GM18868 (cell line): ENCODE results near the gene EEIG1.

Source experiments
- ATAC-seq: cut with Tn5 transposase; IDR thresholded peaks from one replicate; pipeline ENCODE4 v1.9.1; 2021; ENCODE audit warnings: mild to moderate bottlenecking, moderate library complexity; ENCODE audit not compliant: unreplicated experiment

The EEIG1 gene

GRCh38 chr9:127961155-127961490 is 19.7 kb downstream of the EEIG1 start:
- ATAC-seq: no peak

GRCh38 chr9:127960410-127961154 is 20.2 kb downstream of the EEIG1 start:
- no peak for ATAC-seq

GRCh38 chr9:127959841-127960409 is 20.9 kb downstream of the EEIG1 start:
- ATAC-seq: no peak

- ATAC-seq: no peak
Measured at GRCh38 chr9:127959398-127959797, 21.4 kb downstream of the EEIG1 start.

- no peak for ATAC-seq
Measured at GRCh38 chr9:127958728-127959127, 22.1 kb downstream of the EEIG1 start.

GRCh38 chr9:127955294-127956015 is 25.3 kb downstream of the EEIG1 start:
- no peak for ATAC-seq

GRCh38 chr9:127954831-127955293 is 25.9 kb downstream of the EEIG1 start:
- no peak for ATAC-seq

- no peak for ATAC-seq
Measured at GRCh38 chr9:127953768-127954505, 26.9 kb downstream of the EEIG1 start.

GRCh38 chr9:127953154-127953553 is 27.6 kb downstream of the EEIG1 start:
- no peak for ATAC-seq

GRCh38 chr9:127950513-127951289 is 30.1 kb downstream of the EEIG1 start:
- ATAC-seq: no peak

GRCh38 chr9:127949827-127950512 is 30.8 kb downstream of the EEIG1 start:
- no peak for ATAC-seq

- ATAC-seq: no peak
Measured at GRCh38 chr9:127947841-127948710, 32.7 kb downstream of the EEIG1 start.

- no peak for ATAC-seq
Measured at GRCh38 chr9:127946728-127947127, 34.1 kb downstream of the EEIG1 start.

GRCh38 chr9:127945942-127946341 is 34.8 kb downstream of the EEIG1 start:
- ATAC-seq: no peak

- ATAC-seq: no peak
Measured at GRCh38 chr9:127945338-127945737, 35.5 kb downstream of the EEIG1 start.

GRCh38 chr9:127944586-127945218 is 36.1 kb downstream of the EEIG1 start:
- no peak for ATAC-seq

- peak; percentile 68 for ATAC-seq
Measured at GRCh38 chr9:127943731-127944144, 37.1 kb downstream of the EEIG1 start.

- ATAC-seq: no peak
Measured at GRCh38 chr9:127943011-127943662, 37.7 kb downstream of the EEIG1 start.
